T-helper 17 cell (primary cell): ENCODE measurements around the gene KCNB1. TPM values are rescaled to one million over a fixed set of nuclear protein-coding genes. Genes with fewer than 3 reads are reported as not detected.

Source experiments
- ATAC-seq: fragments of 150-1000 bp; cut with Tn5 transposase; 2 replicates; pipeline ENCODE4 v1.10.0; 2021; ENCODE audit warnings: mild to moderate bottlenecking, moderate library complexity
- DNase-seq, 3 donors: peaks; one replicate each; pipeline versions ENCODE4 v3.0.0 to v3.0.0-alpha.2; 2020 to 2021
- H3K9me3 ChIP-seq: one replicate; pipeline ENCODE4 v1.7.0; 2013; ENCODE audit warnings: low read length, mild to moderate bottlenecking; ENCODE audit not compliant: control insufficient read depth, poor library complexity, severe bottlenecking
- H3K27ac Mint-ChIP-seq: one replicate; pipeline ENCODE4 v1.8.0; 2022; ENCODE audit warnings: mild to moderate bottlenecking, moderate library complexity, mixed read lengths
- H3K27me3 Mint-ChIP-seq: one replicate; pipeline ENCODE4 v1.8.0; 2022; ENCODE audit warnings: mixed read lengths
- H3K36me3 Mint-ChIP-seq: one replicate; pipeline ENCODE4 v1.8.0; 2022; ENCODE audit warnings: low read depth, mixed read lengths
- H3K4me1 Mint-ChIP-seq: one replicate; pipeline ENCODE4 v1.8.0; 2022; ENCODE audit warnings: mild to moderate bottlenecking, mixed read lengths
- H3K4me3 Mint-ChIP-seq: one replicate; pipeline ENCODE4 v1.8.0; 2022; ENCODE audit warnings: mild to moderate bottlenecking, moderate library complexity, mixed read lengths
- total RNA-seq, 4 donors: library from RNA in 2 of 4; stranded (reverse) in 2 of 4; gene quantifications; one replicate each; pipeline ENCODE4 v1.2.3 and lab custom pipeline; 2022 to 2026

Gene KCNB1
- total RNA-seq, 2 donors from 2014 or later, result 0.12 to 0.21 TPM

GRCh38 chr20:49456646-49457045 lies 25.8 kb downstream of the KCNB1 start:
- H3K27ac Mint-ChIP-seq, result no peak overlapping the region
- peaks cover 3% of the 10 kb centered on the region for H3K4me1 Mint-ChIP-seq
- H3K4me3 Mint-ChIP-seq, result no peak overlapping the region
- no peak for ATAC-seq
- peaks cover 2% of the 10 kb centered on the region for H3K36me3 Mint-ChIP-seq
- H3K9me3 ChIP-seq, result no peaks in the 10 kb centered on the region
- no peak for DNase-seq
- peaks cover 75% of the 10 kb centered on the region for H3K27me3 Mint-ChIP-seq

GRCh38 chr20:49455691-49456090 lies 26.8 kb downstream of the KCNB1 start:
- ATAC-seq (no peak), DNase-seq (no peak)
- peaks cover 77% of the 10 kb centered on the region for H3K27me3 Mint-ChIP-seq
- H3K9me3 ChIP-seq, result no peaks in the 10 kb centered on the region
- peaks cover 3% of the 10 kb centered on the region for H3K4me1 Mint-ChIP-seq
- no peak overlapping the region for H3K27ac Mint-ChIP-seq
- no peak overlapping the region for H3K4me3 Mint-ChIP-seq
- H3K36me3 Mint-ChIP-seq, result peaks cover 2% of the 10 kb centered on the region

GRCh38 chr20:49452011-49452482 lies 30.4 kb downstream of the KCNB1 start:
- peaks cover 3% of the 10 kb centered on the region for H3K4me1 Mint-ChIP-seq
- H3K27me3 Mint-ChIP-seq, result peaks cover 70% of the 10 kb centered on the region
- no peak overlapping the region for H3K4me3 Mint-ChIP-seq
- H3K36me3 Mint-ChIP-seq, result no peaks in the 10 kb centered on the region
- no peak for ATAC-seq
- DNase-seq, result no peak
- no peaks in the 10 kb centered on the region for H3K9me3 ChIP-seq
- H3K27ac Mint-ChIP-seq, result no peak overlapping the region

GRCh38 chr20:49450281-49450721 lies 32.2 kb downstream of the KCNB1 start:
- H3K4me1 Mint-ChIP-seq, result peaks cover 3% of the 10 kb centered on the region

GRCh38 chr20:49448917-49449316 lies 33.6 kb downstream of the KCNB1 start:
- Mint-ChIP-seq H3K36me3 (peaks cover 5% of the 10 kb centered on the region), H3K27ac (no peak overlapping the region), H3K27me3 (peaks cover 72% of the 10 kb centered on the region), H3K4me3 (no peak overlapping the region), H3K4me1 (no peaks in the 10 kb centered on the region)
- no peak for ATAC-seq
- H3K9me3 ChIP-seq, result no peaks in the 10 kb centered on the region
- no peak for DNase-seq

More at GRCh38 chr20:49450281-49450721, 32.2 kb downstream of the KCNB1 start:
- Mint-ChIP-seq H3K36me3 (peaks cover 3% of the 10 kb centered on the region), H3K4me3 (no peak overlapping the region), H3K27ac (no peak overlapping the region), H3K27me3 (peaks cover 72% of the 10 kb centered on the region)
- ATAC-seq, result no peak
- no peak for DNase-seq
- no peaks in the 10 kb centered on the region for H3K9me3 ChIP-seq

- peaks cover 5% of the 10 kb centered on the region for H3K36me3 Mint-ChIP-seq
- H3K27me3 Mint-ChIP-seq, result peaks cover 72% of the 10 kb centered on the region
- ATAC-seq, result no peak
- H3K9me3 ChIP-seq, result no peaks in the 10 kb centered on the region
- no peak overlapping the region for H3K27ac Mint-ChIP-seq
- H3K4me1 Mint-ChIP-seq, result no peaks in the 10 kb centered on the region
- no peak for DNase-seq
- no peak overlapping the region for H3K4me3 Mint-ChIP-seq
Measured at GRCh38 chr20:49447946-49448809, 34.3 kb downstream of the KCNB1 start.

- H3K4me3 Mint-ChIP-seq, result no peak overlapping the region
- ATAC-seq, result no peak
- DNase-seq, result no peak
- H3K36me3 Mint-ChIP-seq, result peaks cover 5% of the 10 kb centered on the region
- no peak overlapping the region for H3K27ac Mint-ChIP-seq
- peaks cover 69% of the 10 kb centered on the region for H3K27me3 Mint-ChIP-seq
- no peaks in the 10 kb centered on the region for H3K4me1 Mint-ChIP-seq
- no peaks in the 10 kb centered on the region for H3K9me3 ChIP-seq
Measured at GRCh38 chr20:49447364-49447763, 35.1 kb downstream of the KCNB1 start.

GRCh38 chr20:49446808-49447207 lies 35.7 kb downstream of the KCNB1 start:
- Mint-ChIP-seq H3K4me1 (no peaks in the 10 kb centered on the region), H3K27ac (no peak overlapping the region), H3K27me3 (peaks cover 69% of the 10 kb centered on the region), H3K4me3 (no peak overlapping the region), H3K36me3 (peaks cover 5% of the 10 kb centered on the region)
- DNase-seq, result no peak
- ATAC-seq, result no peak
- no peaks in the 10 kb centered on the region for H3K9me3 ChIP-seq

GRCh38 chr20:49446080-49446479 lies 36.4 kb downstream of the KCNB1 start:
- Mint-ChIP-seq H3K4me1 (no peaks in the 10 kb centered on the region), H3K27ac (no peak overlapping the region), H3K36me3 (peaks cover 5% of the 10 kb centered on the region), H3K27me3 (peaks cover 66% of the 10 kb centered on the region), H3K4me3 (no peak overlapping the region)
- H3K9me3 ChIP-seq, result no peaks in the 10 kb centered on the region
- ATAC-seq (no peak), DNase-seq (no peak)

GRCh38 chr20:49445176-49445575 lies 37.3 kb downstream of the KCNB1 start:
- ATAC-seq, result no peak
- H3K9me3 ChIP-seq, result no peaks in the 10 kb centered on the region
- Mint-ChIP-seq H3K4me3 (no peak overlapping the region), H3K4me1 (no peaks in the 10 kb centered on the region), H3K27me3 (peaks cover 61% of the 10 kb centered on the region), H3K36me3 (peaks cover 5% of the 10 kb centered on the region), H3K27ac (no peak overlapping the region)
- no peak for DNase-seq

GRCh38 chr20:49444553-49444990 lies 37.9 kb downstream of the KCNB1 start:
- H3K27me3 Mint-ChIP-seq, result peaks cover 67% of the 10 kb centered on the region
- H3K9me3 ChIP-seq, result no peaks in the 10 kb centered on the region
- no peak overlapping the region for H3K4me3 Mint-ChIP-seq
- DNase-seq, result no peak
- no peak overlapping the region for H3K27ac Mint-ChIP-seq
- no peak for ATAC-seq
- H3K4me1 Mint-ChIP-seq, result no peaks in the 10 kb centered on the region
- H3K36me3 Mint-ChIP-seq, result peaks cover 5% of the 10 kb centered on the region

- peak overlapping the region; percentile 46 for H3K4me3 Mint-ChIP-seq
- no peaks in the 10 kb centered on the region for H3K36me3 Mint-ChIP-seq
- no peaks in the 10 kb centered on the region for H3K4me1 Mint-ChIP-seq
- ATAC-seq, result no peak
- DNase-seq, result no peak
- no peak overlapping the region for H3K27ac Mint-ChIP-seq
- H3K9me3 ChIP-seq, result no peaks in the 10 kb centered on the region
- H3K27me3 Mint-ChIP-seq, result peaks cover 51% of the 10 kb centered on the region
Measured at GRCh38 chr20:49437057-49437456, 45.4 kb downstream of the KCNB1 start.

- H3K27ac Mint-ChIP-seq, result no peak overlapping the region
- DNase-seq (no peak), ATAC-seq (no peak)
- H3K4me3 Mint-ChIP-seq, result no peak overlapping the region
- no peaks in the 10 kb centered on the region for H3K36me3 Mint-ChIP-seq
- no peaks in the 10 kb centered on the region for H3K9me3 ChIP-seq
- H3K4me1 Mint-ChIP-seq, result no peaks in the 10 kb centered on the region
- H3K27me3 Mint-ChIP-seq, result peaks cover 46% of the 10 kb centered on the region
Measured at GRCh38 chr20:49435639-49436038, 46.8 kb downstream of the KCNB1 start.

GRCh38 chr20:49433333-49433732 lies 49.1 kb downstream of the KCNB1 start:
- H3K27me3 Mint-ChIP-seq, result peaks cover 30% of the 10 kb centered on the region
- H3K36me3 Mint-ChIP-seq, result no peaks in the 10 kb centered on the region
- H3K4me3 Mint-ChIP-seq, result no peak overlapping the region
- H3K9me3 ChIP-seq, result no peaks in the 10 kb centered on the region
- DNase-seq (no peak), ATAC-seq (no peak)
- no peak overlapping the region for H3K27ac Mint-ChIP-seq
- H3K4me1 Mint-ChIP-seq, result no peaks in the 10 kb centered on the region
